Endodermal cell (in vitro differentiated cells): ENCODE data around the gene ACYP2. TPM values are rescaled to one million over a fixed set of nuclear protein-coding genes. Genes with fewer than 3 reads are reported as not detected.

Source experiments
- DNase-seq: peaks from one replicate; pipeline ENCODE4 v3.0.0-alpha.2; 2017
- H3K27ac ChIP-seq: 2 replicates; pipeline ENCODE4 v1.5.1; 2013; ENCODE audit warnings: mild to moderate bottlenecking, low read depth, low read length, moderate library complexity
- H3K27me3 ChIP-seq: 2 replicates; pipeline ENCODE4 v1.6.1; 2013; ENCODE audit warnings: mild to moderate bottlenecking, low read length, moderate library complexity; ENCODE audit not compliant: insufficient read depth, control insufficient read depth, poor library complexity, severe bottlenecking
- H3K36me3 ChIP-seq: 2 replicates; pipeline ENCODE4 v1.7.0; 2013; ENCODE audit warnings: mild to moderate bottlenecking, low read length, moderate library complexity; ENCODE audit not compliant: control insufficient read depth, insufficient read depth
- H3K4me1 ChIP-seq: one replicate; pipeline ENCODE4 v1.7.0; 2013; ENCODE audit warnings: low read length; ENCODE audit not compliant: control insufficient read depth, insufficient read depth
- H3K4me3 ChIP-seq: 2 replicates; pipeline ENCODE4 v1.5.1; 2013; ENCODE audit warnings: mild to moderate bottlenecking, low read length, moderate library complexity
- H3K9ac ChIP-seq: 2 replicates; pipeline ENCODE4 v1.6.1; 2013; ENCODE audit warnings: mild to moderate bottlenecking, low read length, moderate library complexity; ENCODE audit not compliant: poor library complexity, severe bottlenecking; ENCODE audit errors: extremely low read depth
- H3K9me3 ChIP-seq: 2 replicates; pipeline ENCODE4 v1.6.1; 2013; ENCODE audit warnings: mild to moderate bottlenecking, low read length, moderate library complexity; ENCODE audit not compliant: control insufficient read depth
- H3K27ac Mint-ChIP-seq: 2 replicates; pipeline ENCODE4 v1.8.0; 2020; ENCODE audit warnings: mixed read lengths
- H3K27me3 Mint-ChIP-seq: 2 replicates; pipeline ENCODE4 v1.8.0; 2021; ENCODE audit warnings: mild to moderate bottlenecking, mixed read lengths; ENCODE audit not compliant: insufficient read depth
- H3K36me3 Mint-ChIP-seq: 2 replicates; pipeline ENCODE4 v1.8.0; 2020; ENCODE audit warnings: low read depth, mixed read lengths
- H3K4me1 Mint-ChIP-seq: 2 replicates; pipeline ENCODE4 v1.8.0; 2020; ENCODE audit warnings: mixed read lengths
- H3K4me3 Mint-ChIP-seq: 2 replicates; pipeline ENCODE4 v1.8.0; 2020; ENCODE audit warnings: mild to moderate bottlenecking, moderate library complexity, mixed read lengths
- H3K9me3 Mint-ChIP-seq: 2 replicates; pipeline ENCODE4 v1.8.0; 2020; ENCODE audit warnings: mild to moderate bottlenecking, mixed read lengths
- WGBS, 2 experiments: methylation state at CpG; one replicate each; pipeline versions ENCODE4 v1.1.5 to v1.1.7; 2013; ENCODE audit warnings: missing lambda C conversion rate in 2 of 2, mixed read lengths in 1 of 2; ENCODE audit not compliant: insufficient coverage in 1 of 2, insufficient read length in 1 of 2; 5-methylcytosine and 5-hydroxymethylcytosine counted together
- total RNA-seq, 2 donors: library from RNA; stranded (reverse); fragmentation: NEBNext Ultra II Directional in 1 of 2; extraction: Animal tissue kit (Norgen Biotek cat#: 25700) in 1 of 2; gene quantifications; 2 replicates in 1 of 2; 3 replicates in 1 of 2; pipeline ENCODE4 v1.2.1, GENCODE V29; 2021
- TF ChIP-seq, protein P1 (sequence below): fragments of 200-600 bp; sonication (generic); conservative IDR thresholded peaks from 2 replicates; pipeline ENCODE4 v1.5.0; 2021; ENCODE audit warnings: antibody characterized with exemption, mild to moderate bottlenecking

ACYP2 gene
- total RNA-seq, 2 donors from 2014 or later, result 7.4 to 8.6 TPM

DNA sequence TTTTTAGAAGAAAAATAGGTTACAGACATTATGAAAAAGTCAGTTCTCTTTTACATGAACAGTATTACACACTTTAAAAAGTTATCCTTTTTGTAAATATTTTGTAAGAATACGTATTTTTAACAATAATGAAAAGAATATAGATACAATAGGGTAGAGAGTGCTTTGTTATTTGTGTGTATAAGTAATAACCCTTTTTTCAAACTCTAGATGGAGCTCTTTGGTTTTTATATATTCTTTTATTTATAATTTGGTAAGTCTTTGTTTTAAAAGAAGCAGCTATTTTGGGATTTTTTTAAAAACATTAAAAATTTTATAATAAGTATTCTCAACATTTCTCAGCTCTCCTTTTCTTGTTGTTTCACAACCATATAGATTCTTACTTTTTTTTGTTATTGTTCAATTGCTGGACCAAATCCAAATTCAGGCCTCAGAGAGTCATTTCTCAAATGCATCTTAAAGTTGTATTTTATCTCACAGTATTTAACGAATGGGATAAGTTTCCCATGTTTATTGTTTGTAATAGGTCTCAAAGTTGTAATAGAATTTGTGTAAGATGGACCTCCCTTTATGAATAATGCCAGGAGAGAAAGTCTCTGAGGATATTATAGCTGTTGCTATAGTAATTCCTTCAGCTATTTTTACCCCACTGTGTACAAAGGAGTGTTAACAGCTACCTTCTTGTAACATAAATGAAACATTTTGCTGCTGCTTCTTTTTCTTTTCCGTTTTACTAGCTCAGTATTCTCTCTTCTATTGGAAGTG lies 46.4 kb downstream of the ACYP2 start:
- Mint-ChIP-seq H3K9me3 (no peaks in the 10 kb centered on the region), H3K4me3 (no peak overlapping the region), H3K36me3 (no peaks in the 10 kb centered on the region), H3K27me3 (no peaks in the 10 kb centered on the region), H3K4me1 (no peaks in the 10 kb centered on the region), H3K27ac (no peak overlapping the region)
- Histone ChIP-seq H3K27me3 (no peaks in the 10 kb centered on the region), H3K9ac (no peak overlapping the region), H3K27ac (no peak overlapping the region), H3K4me1 (no peaks in the 10 kb centered on the region), H3K36me3 (no peaks in the 10 kb centered on the region), H3K4me3 (no peak overlapping the region), H3K9me3 (no peaks in the 10 kb centered on the region)
- no peak for DNase-seq
- WGBS, 2 experiments, result 93% methylated on average over 2 of the region's 3 CpGs; no CpG with 5 or more reads in 1 of the 2 experiments
- TF ChIP-seq, protein P1, sequence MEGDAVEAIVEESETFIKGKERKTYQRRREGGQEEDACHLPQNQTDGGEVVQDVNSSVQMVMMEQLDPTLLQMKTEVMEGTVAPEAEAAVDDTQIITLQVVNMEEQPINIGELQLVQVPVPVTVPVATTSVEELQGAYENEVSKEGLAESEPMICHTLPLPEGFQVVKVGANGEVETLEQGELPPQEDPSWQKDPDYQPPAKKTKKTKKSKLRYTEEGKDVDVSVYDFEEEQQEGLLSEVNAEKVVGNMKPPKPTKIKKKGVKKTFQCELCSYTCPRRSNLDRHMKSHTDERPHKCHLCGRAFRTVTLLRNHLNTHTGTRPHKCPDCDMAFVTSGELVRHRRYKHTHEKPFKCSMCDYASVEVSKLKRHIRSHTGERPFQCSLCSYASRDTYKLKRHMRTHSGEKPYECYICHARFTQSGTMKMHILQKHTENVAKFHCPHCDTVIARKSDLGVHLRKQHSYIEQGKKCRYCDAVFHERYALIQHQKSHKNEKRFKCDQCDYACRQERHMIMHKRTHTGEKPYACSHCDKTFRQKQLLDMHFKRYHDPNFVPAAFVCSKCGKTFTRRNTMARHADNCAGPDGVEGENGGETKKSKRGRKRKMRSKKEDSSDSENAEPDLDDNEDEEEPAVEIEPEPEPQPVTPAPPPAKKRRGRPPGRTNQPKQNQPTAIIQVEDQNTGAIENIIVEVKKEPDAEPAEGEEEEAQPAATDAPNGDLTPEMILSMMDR, result no peak

DNA sequence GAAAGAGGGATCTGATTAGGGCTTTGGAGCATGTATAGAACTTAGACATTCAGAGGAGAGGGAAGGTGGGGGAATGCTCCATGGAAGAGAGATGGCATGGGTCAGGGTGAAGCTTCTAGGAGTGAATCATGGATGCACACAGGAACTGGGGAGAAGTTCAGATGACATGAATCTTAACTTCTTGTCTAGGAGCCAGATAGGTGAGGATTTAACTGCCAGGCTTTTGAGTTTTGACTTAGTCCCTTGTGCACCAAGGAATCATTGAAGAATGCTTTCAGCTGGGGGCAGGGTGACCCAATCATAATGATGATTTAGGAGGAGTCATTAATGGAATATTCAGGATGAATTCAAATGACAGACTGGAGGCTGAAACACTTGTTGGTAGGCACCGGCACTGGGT lies 48.7 kb downstream of the ACYP2 start:
- no peaks in the 10 kb centered on the region for H3K36me3 Mint-ChIP-seq
- H3K4me1 Mint-ChIP-seq, result no peaks in the 10 kb centered on the region
- H3K9me3 Mint-ChIP-seq, result no peaks in the 10 kb centered on the region
- Histone ChIP-seq H3K4me1 (no peaks in the 10 kb centered on the region), H3K27ac (no peak overlapping the region), H3K36me3 (no peaks in the 10 kb centered on the region), H3K9ac (no peak overlapping the region), H3K4me3 (no peak overlapping the region), H3K9me3 (no peaks in the 10 kb centered on the region), H3K27me3 (no peaks in the 10 kb centered on the region)
- no peak for DNase-seq
- no peak overlapping the region for H3K27ac Mint-ChIP-seq
- no peaks in the 10 kb centered on the region for H3K27me3 Mint-ChIP-seq
- TF ChIP-seq, protein P1, result no peak
- WGBS, 2 experiments, result 92 to 100% methylated on average over 1 of the region's 1 CpG
- no peak overlapping the region for H3K4me3 Mint-ChIP-seq

DNA sequence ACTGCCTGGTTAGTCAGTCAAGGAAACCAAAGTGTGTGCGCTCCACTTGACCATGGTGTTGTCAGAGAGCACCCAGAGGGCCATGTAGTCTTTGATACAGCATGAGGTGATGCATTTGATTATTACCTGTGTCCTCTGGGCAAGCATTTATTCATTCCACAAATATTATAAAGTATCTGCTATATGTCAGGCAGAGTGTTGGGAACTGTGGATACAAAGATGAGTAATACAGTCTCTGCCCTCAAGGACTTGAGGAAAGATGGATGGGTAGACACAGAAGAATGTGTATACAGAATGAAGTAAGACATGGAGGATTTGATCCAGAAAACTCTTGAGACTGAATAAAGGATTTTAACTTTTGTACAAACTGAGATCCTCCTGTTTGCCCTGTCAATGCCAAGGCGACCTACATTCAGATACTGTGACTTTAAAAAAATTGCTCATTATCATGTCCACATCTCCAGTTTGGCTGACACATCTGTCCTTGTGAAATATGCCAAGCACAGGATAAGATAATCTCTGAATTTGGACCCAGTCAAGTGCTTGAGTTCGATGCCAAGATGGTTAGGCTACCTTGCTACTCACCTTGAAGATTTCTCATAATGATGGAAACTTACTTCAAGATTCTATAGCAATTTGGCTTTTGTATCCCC lies 50.8 kb downstream of the ACYP2 start:
- no peaks in the 10 kb centered on the region for H3K36me3 Mint-ChIP-seq
- no peak overlapping the region for H3K4me3 Mint-ChIP-seq
- Histone ChIP-seq H3K36me3 (no peaks in the 10 kb centered on the region), H3K4me3 (no peak overlapping the region), H3K27ac (no peak overlapping the region), H3K9ac (no peak overlapping the region), H3K9me3 (no peaks in the 10 kb centered on the region), H3K4me1 (no peaks in the 10 kb centered on the region), H3K27me3 (no peaks in the 10 kb centered on the region)
- H3K9me3 Mint-ChIP-seq, result no peaks in the 10 kb centered on the region
- no peak for DNase-seq
- H3K27ac Mint-ChIP-seq, result no peak overlapping the region
- no peaks in the 10 kb centered on the region for H3K27me3 Mint-ChIP-seq
- 93 to 100% methylated on average over 3 of the region's 3 CpGs for WGBS, 2 experiments
- H3K4me1 Mint-ChIP-seq, result no peaks in the 10 kb centered on the region
- TF ChIP-seq, protein P1, result no peak
